Muscle layer of duodenum (tissue), 2 donors: ENCODE data around the gene LRSAM1.
"Not testable (repeated sequence)": the region's sequence is repeated elsewhere in the genome, so short reads cannot be mapped to it uniquely, and the experiment has no call there.

ENCODE experiments used
- H3K27ac ChIP-seq: one replicate; pipeline ENCODE4 v1.7.0; 2013; ENCODE audit warnings: mild to moderate bottlenecking, low read length
- H3K27me3 ChIP-seq: one replicate; pipeline ENCODE4 v1.7.0; 2013; ENCODE audit warnings: low read depth, mild to moderate bottlenecking, control low read depth, low read length
- H3K36me3 ChIP-seq, 2 donors: one replicate each; pipeline ENCODE4 v1.7.0; 2013; ENCODE audit warnings: low read length in 2 of 2, control low read depth in 1 of 2, mild to moderate bottlenecking in 1 of 2; ENCODE audit not compliant: insufficient read depth in 2 of 2, control insufficient read depth in 1 of 2
- H3K4me1 ChIP-seq, 2 donors: one replicate each; pipeline ENCODE4 v1.7.0; 2013; ENCODE audit warnings: low read length in 2 of 2, mild to moderate bottlenecking in 2 of 2, control low read depth in 1 of 2, moderate library complexity in 1 of 2; ENCODE audit not compliant: insufficient read depth in 2 of 2, control insufficient read depth in 1 of 2
- H3K4me3 ChIP-seq, 2 donors: one replicate each; pipeline ENCODE4 v1.7.0; 2013; ENCODE audit warnings: low read length in 2 of 2, low read depth in 1 of 2, mild to moderate bottlenecking in 1 of 2
- H3K9me3 ChIP-seq, 2 donors: one replicate each; pipeline ENCODE4 v1.7.0; 2013; ENCODE audit warnings: low read length in 2 of 2, control low read depth in 1 of 2, mild to moderate bottlenecking in 1 of 2; ENCODE audit not compliant: control insufficient read depth in 1 of 2
- donor health status: healthy.

LRSAM1 gene

DNA sequence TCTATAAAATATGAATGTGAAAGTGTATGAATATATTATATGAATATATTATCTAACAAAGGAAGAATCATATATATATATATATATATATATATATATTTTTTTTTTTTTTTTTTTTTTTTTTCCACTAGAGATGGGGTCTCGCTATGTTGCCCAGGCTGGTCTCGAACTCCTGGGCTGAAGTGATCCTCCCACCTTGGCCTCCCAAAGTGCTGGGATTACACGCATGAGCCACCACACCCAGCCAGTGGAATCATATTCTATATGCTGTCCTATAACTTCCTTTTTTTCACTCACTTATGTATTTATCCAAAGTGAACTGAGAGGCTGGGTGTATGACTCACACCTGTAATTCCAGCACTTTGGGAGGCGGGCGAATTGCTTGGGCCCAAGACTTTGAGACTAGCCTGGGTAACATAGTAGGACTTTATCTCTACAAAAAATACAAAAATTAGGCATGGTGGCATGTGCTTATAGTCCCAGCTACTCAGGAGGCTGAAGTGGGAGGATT lies 15.2 kb downstream of the LRSAM1 start:
- H3K4me3 ChIP-seq, H3K27ac ChIP-seq, H3K9me3 ChIP-seq, H3K4me1 ChIP-seq, H3K27me3 ChIP-seq: not testable (repeated sequence)
- H3K36me3 ChIP-seq = peaks cover 30 to 57% of the 10 kb centered on the region in 2 donors

DNA sequence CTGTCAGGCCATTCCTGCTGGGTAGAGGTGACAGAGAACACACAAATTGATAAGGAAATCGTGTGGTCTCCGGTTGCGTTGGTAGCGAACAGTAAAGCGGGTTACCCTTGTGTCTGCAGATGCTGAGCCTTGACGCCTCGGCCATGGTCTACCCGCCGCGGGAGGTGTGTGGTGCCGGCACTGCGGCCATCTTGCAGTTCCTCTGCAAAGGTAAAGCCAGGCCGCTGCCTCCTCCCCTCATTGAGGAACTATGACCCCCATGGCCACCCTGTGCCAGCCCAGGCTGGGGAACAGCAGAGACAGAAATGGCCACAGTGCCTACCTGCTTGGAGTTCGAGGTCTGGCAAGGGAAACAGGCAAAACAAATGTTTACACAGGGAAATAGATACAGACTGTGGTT lies 16.3 kb downstream of the LRSAM1 start:
- Histone ChIP-seq H3K9me3 (no peaks in the 10 kb centered on the region), H3K36me3 (peaks cover 19 to 45% of the 10 kb centered on the region in 2 donors), H3K27me3 (no peaks in the 10 kb centered on the region), H3K27ac (no peak overlapping the region), H3K4me1 (no peaks in the 10 kb centered on the region), H3K4me3 (no peak overlapping the region)

GRCh38 chr9:127470662-127471061 lies 19.4 kb downstream of the LRSAM1 start:
- Histone ChIP-seq H3K36me3 (peaks cover 19 to 46% of the 10 kb centered on the region in 2 donors), H3K4me3 (no peak overlapping the region), H3K27ac (no peak overlapping the region), H3K27me3 (no peaks in the 10 kb centered on the region), H3K9me3 (no peaks in the 10 kb centered on the region), H3K4me1 (no peaks in the 10 kb centered on the region)

GRCh38 chr9:127473501-127473900 lies 22.2 kb downstream of the LRSAM1 start:
- Histone ChIP-seq H3K4me3 (no peak overlapping the region), H3K36me3 (peaks cover 16 to 39% of the 10 kb centered on the region in 2 donors), H3K27me3 (no peaks in the 10 kb centered on the region), H3K4me1 (no peaks in the 10 kb centered on the region), H3K9me3 (no peaks in the 10 kb centered on the region), H3K27ac (no peak overlapping the region)

DNA sequence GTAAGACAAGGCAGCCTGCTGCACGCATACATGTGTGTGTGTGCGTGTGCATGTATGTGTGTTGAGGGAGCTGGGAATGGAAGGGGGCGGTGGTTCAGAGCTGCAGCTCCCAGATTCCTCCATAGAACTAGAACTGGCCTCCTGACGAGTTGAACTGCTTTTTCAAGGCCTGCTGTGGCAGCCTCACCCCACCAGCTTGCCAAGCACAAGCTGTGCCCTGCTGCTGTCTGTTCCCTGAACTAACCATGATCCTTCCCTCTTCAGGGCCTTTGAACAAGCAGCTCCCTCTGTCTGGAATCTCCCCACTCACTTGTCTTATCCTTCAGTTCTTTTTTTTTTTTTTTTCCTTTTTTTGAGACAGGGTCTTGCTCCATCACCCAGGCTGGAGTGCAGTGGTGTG lies 22.6 kb downstream of the LRSAM1 start:
- H3K4me3 ChIP-seq = no peak overlapping the region
- H3K27me3 ChIP-seq = no peaks in the 10 kb centered on the region
- peaks cover 19 to 40% of the 10 kb centered on the region in 2 donors for H3K36me3 ChIP-seq
- no peaks in the 10 kb centered on the region for H3K4me1 ChIP-seq
- H3K27ac ChIP-seq = no peak overlapping the region
- no peaks in the 10 kb centered on the region for H3K9me3 ChIP-seq

GRCh38 chr9:127474592-127474991 lies 23.3 kb downstream of the LRSAM1 start:
- Histone ChIP-seq H3K27ac (no peak overlapping the region), H3K9me3 (no peaks in the 10 kb centered on the region), H3K27me3 (no peaks in the 10 kb centered on the region), H3K36me3 (peaks cover 22 to 47% of the 10 kb centered on the region in 2 donors), H3K4me3 (no peak overlapping the region), H3K4me1 (no peaks in the 10 kb centered on the region)

DNA sequence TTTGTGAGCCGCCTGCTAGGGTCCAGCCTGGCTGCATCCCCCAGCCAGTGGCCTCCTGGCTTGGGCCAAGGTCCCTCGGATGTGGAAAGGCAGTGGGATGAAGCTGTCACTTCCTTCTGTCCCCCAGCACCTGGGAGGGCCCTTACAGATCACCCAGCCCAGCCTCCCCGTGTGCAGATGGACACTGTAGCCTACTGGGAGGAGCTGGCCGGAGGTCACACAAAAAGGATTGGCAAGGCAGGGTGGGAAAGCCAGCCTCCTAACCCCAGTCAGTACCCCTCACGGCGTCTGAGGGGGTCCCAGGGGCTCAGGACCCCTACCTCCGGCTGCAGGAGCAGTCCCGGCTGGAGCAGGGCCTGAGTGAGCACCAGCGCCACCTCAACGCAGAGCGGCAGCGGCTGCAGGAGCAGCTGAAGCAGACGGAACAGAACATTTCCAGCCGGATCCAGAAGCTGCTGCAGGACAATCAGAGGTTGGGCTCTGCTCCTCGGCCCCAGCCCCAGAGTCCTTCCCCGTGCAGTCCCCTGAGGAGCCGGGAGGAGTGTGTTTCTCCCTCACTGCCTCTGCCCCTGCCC lies 28.3 kb downstream of the LRSAM1 start:
- Histone ChIP-seq H3K9me3 (no peaks in the 10 kb centered on the region), H3K4me1 (no peaks in the 10 kb centered on the region), H3K36me3 (peaks cover 29 to 66% of the 10 kb centered on the region in 2 donors), H3K27me3 (no peaks in the 10 kb centered on the region), H3K27ac (no peak overlapping the region), H3K4me3 (no peak overlapping the region)

DNA sequence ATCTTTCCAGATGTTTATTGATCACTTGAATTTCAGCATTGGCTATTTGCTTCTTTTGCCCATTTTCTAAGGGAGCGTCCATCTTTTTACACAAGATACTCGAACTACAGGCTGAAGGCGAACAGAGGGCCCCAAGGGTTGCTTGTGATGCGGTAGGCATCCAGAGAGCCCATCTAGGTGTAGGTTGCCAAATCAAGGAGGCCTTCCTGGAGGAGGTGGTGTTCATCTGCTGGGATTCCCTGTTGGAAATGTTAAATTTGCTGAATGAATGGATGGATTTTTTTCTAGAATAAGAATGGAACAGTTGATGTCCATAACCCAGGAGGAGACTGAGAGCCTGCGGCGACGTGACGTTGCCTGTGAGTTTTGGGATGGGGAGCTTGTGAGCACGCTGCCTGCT lies 31.4 kb downstream of the LRSAM1 start:
- Histone ChIP-seq H3K27ac (no peak overlapping the region), H3K9me3 (no peaks in the 10 kb centered on the region), H3K4me3 (no peak overlapping the region), H3K27me3 (no peaks in the 10 kb centered on the region), H3K4me1 (no peaks in the 10 kb centered on the region), H3K36me3 (peaks cover 38 to 86% of the 10 kb centered on the region in 2 donors)

DNA sequence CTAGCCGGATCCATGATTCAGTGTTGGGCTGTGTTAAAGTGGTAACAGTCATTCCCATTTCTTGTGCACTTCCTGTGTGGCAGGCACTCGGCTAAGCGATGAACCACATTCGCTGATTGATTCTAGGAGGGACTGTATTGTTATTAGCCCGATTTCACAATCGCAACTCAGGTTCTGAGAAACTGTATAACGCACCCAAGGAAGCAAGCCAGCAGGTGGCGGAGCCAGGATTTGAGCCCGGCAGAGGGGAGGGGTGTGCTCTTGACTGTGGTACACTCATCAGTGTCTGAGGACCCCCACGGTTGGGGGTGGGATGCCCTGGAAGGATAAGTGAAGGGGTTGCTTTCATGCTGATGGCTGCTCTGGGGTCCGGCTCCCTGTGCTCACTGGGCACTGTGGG lies 34.7 kb downstream of the LRSAM1 start:
- Histone ChIP-seq H3K4me3 (no peak overlapping the region), H3K36me3 (peaks cover 21 to 85% of the 10 kb centered on the region in 2 donors), H3K4me1 (no peaks in the 10 kb centered on the region), H3K27ac (no peak overlapping the region), H3K27me3 (no peaks in the 10 kb centered on the region), H3K9me3 (no peaks in the 10 kb centered on the region)

- H3K4me1 ChIP-seq = no peaks in the 10 kb centered on the region
- peaks cover 25 to 84% of the 10 kb centered on the region in 2 donors for H3K36me3 ChIP-seq
- H3K4me3 ChIP-seq = no peak overlapping the region
- no peak overlapping the region for H3K27ac ChIP-seq
- no peaks in the 10 kb centered on the region for H3K9me3 ChIP-seq
- no peaks in the 10 kb centered on the region for H3K27me3 ChIP-seq
Observed at GRCh38 chr9:127488946-127489345, 37.6 kb downstream of the LRSAM1 start.

DNA sequence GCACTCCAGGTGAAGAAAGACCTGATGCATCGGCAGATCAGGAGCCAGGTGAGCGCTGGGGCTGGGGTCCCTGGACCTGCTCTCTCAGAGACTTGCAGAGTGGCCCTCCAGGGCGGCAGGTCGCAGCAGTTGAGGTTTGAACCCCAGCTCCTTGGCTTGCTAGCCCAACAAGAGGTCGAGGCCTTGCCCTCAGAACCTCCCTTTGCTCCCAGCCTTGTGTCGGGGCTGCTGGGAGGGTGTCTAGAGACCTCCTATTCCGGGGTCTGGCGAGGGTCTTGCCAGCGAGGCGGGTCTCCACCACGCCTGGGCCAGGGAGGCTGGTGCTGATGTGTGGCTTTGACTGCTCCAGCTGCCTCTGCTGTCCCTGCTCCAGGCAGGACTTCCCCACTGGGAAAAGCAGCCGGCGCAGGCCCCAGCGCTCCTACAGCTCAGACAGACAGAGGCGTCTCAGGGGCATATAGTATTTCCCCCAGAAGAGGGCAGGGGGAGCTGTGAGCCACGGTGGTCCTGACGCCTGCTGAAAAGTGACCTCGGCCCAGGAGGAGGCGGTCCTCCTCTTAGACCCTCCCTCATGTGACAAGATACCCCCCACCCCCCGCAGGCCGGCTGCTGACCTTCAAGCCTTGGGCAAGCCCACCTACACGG lies 38.3 kb downstream of the LRSAM1 start:
- no peaks in the 10 kb centered on the region for H3K27me3 ChIP-seq
- H3K4me1 ChIP-seq = no peaks in the 10 kb centered on the region
- H3K36me3 ChIP-seq = peaks cover 29 to 86% of the 10 kb centered on the region in 2 donors
- H3K9me3 ChIP-seq = no peaks in the 10 kb centered on the region
- no peak overlapping the region for H3K4me3 ChIP-seq
- H3K27ac ChIP-seq = no peak overlapping the region
